Measurements from ENCODE around the gene DCDC2B. TPM values are rescaled to one million over a fixed set of nuclear protein-coding genes. Genes with fewer than 3 reads are reported as not detected.
"Not testable (repeated sequence)": the region's sequence is repeated elsewhere in the genome, so short reads cannot be mapped to it uniquely, and the experiment has no call there.

DCDC2B gene
- polyA plus RNA-seq (2011; rRNA removed) (not detected in 2 replicates), polyA plus RNA-seq (2017; fragmentation: RNase III; extraction: RNeasy Plus Mini Kit Qiagen cat#74134 plus additional on column Dnase treatment) (not detected in 3 replicates), polyA minus RNA-seq (2011; rRNA and poly(A)+ RNA removed) (not detected in 2 replicates)
- not detected in 2 replicates for polyA plus RNA-seq (2012; cell fraction: cytosol; rRNA removed)
- not detected in 2 replicates for polyA plus RNA-seq (2012; cell fraction: nucleus; rRNA removed)

GRCh38 chr1:32208891-32209328 is at the start of gene DCDC2B:
Gene DCDC2B (plus strand): TSS chr1:32209089. CDS start chr1:32209094, 5 bp downstream.
- Histone ChIP-seq H3K4me1 (peaks cover 12% of the 10 kb centered on the region; the same call in 2 of the 3 replicates), H3K4me3 (no peak within 1 kb of the TSS), H3K27ac (no peak within 1 kb of the TSS), H3K9me3 (no peaks in the 10 kb centered on the region), H3K4me2 (no peak within 1 kb of the TSS)
- FAIRE-seq: no peak
- ChIA-PET POLR2A (no interaction called here), CTCF (interaction anchor here (1.0 to 2.1 kb wide), 2 partner anchors 39 to 127 kb away, joined by 3 to 9 read pairs; partner anchors contain the start of gene MARCKSL1)
- DNase-seq (ENCODE audit: low read depth in 1 of 2, low spot score in 1 of 2): peak in 1 of 2 experiments; percentile 58
- WGBS (ENCODE audit: missing lambda C conversion rate): no CpG with 5 or more reads among the region's 5 CpGs
- ATAC-seq: peak in 1 of 2 experiments; percentile 7; a peak in 3 of 6 replicates
- TF ChIP-seq HEYL (CRISPR knock-in tag; IDR thresholded peaks at IDR 0.05): no peak
- TF ChIP-seq FOXS1 (CRISPR knock-in tag; IDR thresholded peaks at IDR 0.05): no peak
- TF ChIP-seq SMC3 (IDR thresholded peaks at IDR 0.05): no peak
- no peak for TF ChIP-seq RARB (CRISPR knock-in tag; IDR thresholded peaks at IDR 0.05)
- no peak for TF ChIP-seq POLR2A (IDR thresholded peaks at IDR 0.05; ENCODE audit: low read length)
- no peak for TF ChIP-seq BHLHE40 (IDR thresholded peaks at IDR 0.05; ENCODE audit: low read depth, low read length)
- no peak for TF ChIP-seq POLR2AphosphoS2 (conservative IDR thresholded peaks at IDR 0.05; ENCODE audit: low read length)
- TF ChIP-seq FOSB (CRISPR knock-in tag; IDR thresholded peaks at IDR 0.05): no peak
- TF ChIP-seq HOXB5 (CRISPR knock-in tag; IDR thresholded peaks at IDR 0.05): no peak
- TF ChIP-seq SREBF2 (IDR thresholded peaks at IDR 0.05): no peak
- TF ChIP-seq CBX2 (IDR thresholded peaks at IDR 0.05; ENCODE audit: borderline replicate concordance, low read depth): no peak

- FAIRE-seq (no peak), ATAC-seq (no peak), DNase-seq (ENCODE audit: low read depth in 1 of 2, low spot score in 1 of 2) (no peak)
- POLR2A ChIA-PET: no interaction called here
- H3K4me3 ChIP-seq: no peak overlapping the region
- no peaks in the 10 kb centered on the region for H3K4me1 ChIP-seq
- H3K9me3 ChIP-seq: no peaks in the 10 kb centered on the region
- WGBS (ENCODE audit: missing lambda C conversion rate): 62% methylated on average over 3 of the region's 3 CpGs
- no peak for TF ChIP-seq HOXB5 (CRISPR knock-in tag; IDR thresholded peaks at IDR 0.05)
- no peak for TF ChIP-seq HOXA7 (CRISPR knock-in tag; IDR thresholded peaks at IDR 0.05)
- no peak for TF ChIP-seq RAD21 (conservative IDR thresholded peaks at IDR 0.05 in 1 of 2, IDR thresholded peaks at IDR 0.05 in 1 of 2)
- no peak for TF ChIP-seq ZSCAN20 (CRISPR knock-in tag; IDR thresholded peaks at IDR 0.05)
- no peak for TF ChIP-seq NR3C1 (IDR thresholded peaks at IDR 0.05)
- TF ChIP-seq EHF (CRISPR knock-in tag; IDR thresholded peaks at IDR 0.05): no peak
- no peak for TF ChIP-seq PHF8 (IDR thresholded peaks at IDR 0.05; ENCODE audit: borderline replicate concordance, low read depth)
- TF ChIP-seq KDM5A (IDR thresholded peaks at IDR 0.05): no peak
- TF ChIP-seq JUN (IDR thresholded peaks at IDR 0.05): no peak
- TF ChIP-seq SREBF2 (IDR thresholded peaks at IDR 0.05): no peak
- TF ChIP-seq ZC3H11A (IDR thresholded peaks at IDR 0.05): no peak
- no peak for TF ChIP-seq CHD2 (IDR thresholded peaks at IDR 0.05; ENCODE audit: low read length, partially characterized antibody)
- no peak for TF ChIP-seq POLR2A (IDR thresholded peaks at IDR 0.05; ENCODE audit: low read length)
- CTCF ChIA-PET: no interaction called here
- no peak overlapping the region for H3K27ac ChIP-seq
- no peak overlapping the region for H3K4me2 ChIP-seq
Observed at GRCh38 chr1:32159189-32159588, 49.7 kb upstream of the DCDC2B start.

GRCh38 chr1:32163405-32163804 is 45.5 kb upstream of the DCDC2B start:
- ATAC-seq (no peak), FAIRE-seq (no peak), DNase-seq (ENCODE audit: low read depth in 1 of 2, low spot score in 1 of 2) (no peak)
- ChIA-PET CTCF (interaction anchor here (0.6 kb wide), 1 partner anchor 832 kb away, joined by 3 read pairs; no protein-coding TSS in a partner anchor), POLR2A (no interaction called here)
- Histone ChIP-seq H3K4me1 (no peaks in the 10 kb centered on the region), H3K9me3 (no peaks in the 10 kb centered on the region), H3K4me3 (no peak overlapping the region), H3K27ac (no peak overlapping the region), H3K4me2 (no peak overlapping the region)
- TF ChIP-seq ELK1 (IDR thresholded peaks at IDR 0.05; ENCODE audit: low read depth, low read length): no peak
- no peak for TF ChIP-seq RFX5 (IDR thresholded peaks at IDR 0.05)
- no peak for TF ChIP-seq CHD2 (IDR thresholded peaks at IDR 0.05; ENCODE audit: low read length, partially characterized antibody)
- TF ChIP-seq FOSL2 (IDR thresholded peaks at IDR 0.05): no peak
- no peak for TF ChIP-seq FOSL2 (CRISPR knock-in tag; IDR thresholded peaks at IDR 0.05)
- TF ChIP-seq SREBF2 (IDR thresholded peaks at IDR 0.05): no peak
- no peak for TF ChIP-seq KDM5A (IDR thresholded peaks at IDR 0.05)
- no peak for TF ChIP-seq MYC (IDR thresholded peaks at IDR 0.05; ENCODE audit: borderline replicate concordance, low read length)
- WGBS (ENCODE audit: missing lambda C conversion rate): 95% methylated on average over 2 of the region's 2 CpGs

GRCh38 chr1:32165633-32166032 is 43.3 kb upstream of the DCDC2B start:
- H3K27ac ChIP-seq; H3K9me3 ChIP-seq; ATAC-seq; H3K4me2 ChIP-seq; DNase-seq (ENCODE audit: low read depth in 1 of 2, low spot score in 1 of 2); H3K4me1 ChIP-seq; H3K4me3 ChIP-seq; FAIRE-seq; POLR2A ChIA-PET: not testable (repeated sequence)
- CTCF ChIA-PET: interaction anchor here (1.2 kb wide), 1 partner anchor 12 kb away, joined by 3 read pairs; no protein-coding TSS in a partner anchor
- WGBS (ENCODE audit: missing lambda C conversion rate): 96% methylated on average over 10 of the region's 10 CpGs
